GM19043 (cell line): ENCODE results near the gene GPR17.

Experiments used
- ATAC-seq: cut with Tn5 transposase; IDR thresholded peaks from one replicate; pipeline ENCODE4 v1.9.1; 2021; ENCODE audit warnings: low read depth; ENCODE audit not compliant: unreplicated experiment

GPR17 gene

DNA sequence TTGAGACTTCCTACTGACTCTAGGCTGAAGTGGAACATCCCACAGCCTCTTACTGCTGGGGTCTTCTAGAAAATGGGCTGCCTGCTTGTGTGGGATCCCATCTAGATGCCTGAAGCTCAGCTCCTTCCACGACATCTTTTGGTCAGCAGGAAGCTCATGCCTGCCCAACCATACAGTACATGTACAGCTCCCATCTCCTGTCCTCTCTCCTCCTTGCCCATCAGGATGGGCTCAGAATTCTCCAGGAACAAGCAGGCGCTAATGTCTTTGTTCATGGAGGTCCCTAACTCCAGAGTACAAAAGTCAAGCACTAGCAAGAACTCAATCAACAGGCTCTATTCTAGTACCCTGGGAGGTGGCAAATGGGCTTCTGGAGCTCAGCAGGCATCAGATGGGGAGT is 31.7 kb upstream of the GPR17 start:
- ATAC-seq = no peak

DNA sequence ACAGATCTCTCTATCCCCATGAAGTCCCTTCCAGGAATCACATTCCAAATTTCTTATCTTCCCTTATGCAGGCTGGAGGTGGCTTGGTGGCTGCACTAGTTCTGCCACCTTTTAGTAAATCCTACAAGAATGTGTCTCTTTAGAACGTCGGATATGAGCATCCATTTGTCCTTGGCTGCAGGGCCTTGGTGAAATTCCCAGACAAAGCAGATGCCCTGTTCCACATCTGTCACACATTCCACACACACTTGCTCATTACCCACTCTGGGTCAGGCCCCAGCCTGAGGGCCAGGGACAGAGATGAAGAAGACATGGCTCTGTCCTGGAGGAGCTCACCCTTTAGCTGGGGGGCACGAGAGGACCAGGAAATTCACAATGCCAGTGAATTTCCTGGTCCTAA is 31.2 kb upstream of the GPR17 start:
- no peak for ATAC-seq

DNA sequence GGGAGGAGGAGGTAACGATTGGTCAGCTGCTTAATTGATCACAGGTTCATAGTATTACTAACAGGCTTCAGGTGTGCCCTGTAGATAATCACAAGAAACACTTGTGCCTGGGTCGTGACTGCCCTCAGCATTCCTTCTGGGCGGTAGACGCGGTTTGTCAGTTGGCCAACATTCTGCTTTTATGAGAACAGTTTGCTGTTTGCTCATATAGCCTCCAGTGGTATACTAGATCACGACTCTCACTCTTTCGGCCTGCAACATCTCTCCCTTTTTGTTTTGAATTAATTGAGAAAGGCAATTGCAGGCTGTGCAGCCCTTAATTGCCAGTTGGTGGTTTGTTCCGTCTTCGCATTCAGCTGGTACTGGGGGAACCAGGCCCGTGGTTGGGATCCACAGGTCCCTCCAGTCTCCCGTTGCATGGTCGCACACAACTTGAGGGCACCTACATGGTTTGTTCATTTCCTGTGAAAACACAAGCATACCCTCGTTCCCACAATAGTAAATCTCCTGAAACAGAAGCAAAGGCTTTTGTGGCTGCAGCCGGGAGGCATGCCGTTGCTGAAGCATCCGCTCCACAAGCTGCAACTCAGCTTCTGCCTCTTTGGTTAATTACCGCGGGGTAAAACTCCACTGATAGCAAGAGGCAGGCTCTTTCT is 30.3 kb upstream of the GPR17 start:
- no peak for ATAC-seq

DNA sequence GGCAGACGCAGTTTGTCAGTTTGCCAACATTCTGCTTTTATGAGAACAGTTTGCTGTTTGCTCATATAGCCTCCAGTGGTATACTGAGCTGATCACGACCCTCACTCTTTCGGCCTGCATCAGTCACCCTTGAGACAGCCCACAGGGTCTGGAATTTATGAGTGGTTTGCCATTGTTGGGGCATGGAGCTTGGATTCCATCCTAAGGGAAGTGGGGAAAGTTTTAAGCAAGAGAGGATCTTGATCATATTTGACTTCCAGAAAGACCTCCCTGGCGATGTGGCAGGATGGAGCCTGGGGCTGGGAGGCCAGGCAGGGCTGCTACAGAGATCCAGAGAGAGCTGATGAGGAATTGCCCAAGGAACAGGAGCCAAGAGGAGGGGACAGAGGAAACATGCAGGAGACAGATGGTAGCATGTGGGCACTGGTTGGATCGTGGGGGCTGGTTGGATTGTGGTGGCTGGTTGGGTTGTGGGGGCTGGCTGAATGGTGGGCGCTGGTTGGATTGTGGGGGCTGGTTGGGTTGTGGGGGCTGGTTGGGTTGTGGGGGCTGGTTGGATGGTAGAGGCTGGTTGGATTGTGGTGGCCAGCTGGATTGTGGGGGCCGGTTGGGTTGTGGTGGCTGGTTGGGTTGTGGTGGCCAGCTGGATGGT is 27.3 kb upstream of the GPR17 start:
- no peak for ATAC-seq

DNA sequence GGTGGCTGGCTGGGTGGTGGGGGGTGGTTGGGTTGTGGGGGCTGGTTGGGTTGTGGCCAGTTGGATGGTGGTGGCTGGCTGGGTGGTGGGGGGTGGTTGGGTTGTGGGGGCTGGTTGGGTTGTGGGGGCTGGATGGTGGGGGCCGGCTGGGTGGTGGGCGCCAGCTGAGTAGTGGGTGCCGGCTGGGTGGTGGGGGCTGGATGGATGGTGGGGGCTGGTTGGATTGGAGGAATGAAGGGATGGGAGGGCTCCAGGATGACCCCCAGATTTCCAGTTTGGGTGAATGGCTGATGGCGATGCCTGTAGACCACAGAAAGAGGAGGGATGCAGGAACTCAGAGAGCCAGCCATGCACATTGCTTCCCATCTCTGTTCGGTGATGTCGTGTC is 26.8 kb upstream of the GPR17 start:
- ATAC-seq = no peak

DNA sequence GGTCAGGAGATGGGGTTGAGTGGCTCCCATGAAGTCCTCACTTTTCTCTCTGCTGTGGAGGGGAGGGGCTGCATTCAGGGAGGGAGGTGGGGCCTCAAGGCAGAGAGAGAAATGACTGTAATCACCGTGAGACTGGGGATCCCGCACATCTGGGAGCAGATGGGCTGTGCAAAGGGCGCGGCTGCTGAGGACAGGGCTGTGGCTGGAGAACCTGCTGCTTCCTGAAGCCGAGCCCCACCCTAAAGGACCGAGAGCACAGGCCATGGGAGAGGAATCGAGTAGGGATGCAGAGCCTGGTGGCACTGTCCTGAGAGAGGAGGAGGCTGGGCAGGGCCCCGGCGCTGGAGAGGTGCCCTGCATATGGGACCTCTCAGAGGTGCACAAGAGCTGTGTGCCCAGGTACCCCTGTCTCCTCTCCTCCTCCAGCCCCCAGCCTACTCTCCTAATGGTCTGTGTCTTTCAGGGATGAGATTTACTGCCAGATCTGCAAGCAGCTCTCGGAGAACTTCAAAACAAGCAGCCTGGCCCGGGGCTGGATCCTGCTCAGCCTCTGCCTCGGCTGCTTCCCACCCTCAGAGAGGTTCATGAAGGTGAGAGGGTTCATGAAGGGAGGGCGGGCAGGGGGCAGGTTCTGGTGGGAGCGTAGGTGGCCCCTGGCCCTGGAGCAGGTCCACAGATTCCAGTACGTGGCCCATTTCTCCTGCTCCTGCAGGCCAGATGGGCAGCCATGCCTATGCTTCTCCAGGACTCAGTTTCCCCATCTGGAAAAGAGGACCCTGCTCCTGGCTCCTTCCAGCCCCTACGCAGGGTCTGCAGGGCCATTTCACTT is 25.9 kb upstream of the GPR17 start:
- no peak for ATAC-seq

DNA sequence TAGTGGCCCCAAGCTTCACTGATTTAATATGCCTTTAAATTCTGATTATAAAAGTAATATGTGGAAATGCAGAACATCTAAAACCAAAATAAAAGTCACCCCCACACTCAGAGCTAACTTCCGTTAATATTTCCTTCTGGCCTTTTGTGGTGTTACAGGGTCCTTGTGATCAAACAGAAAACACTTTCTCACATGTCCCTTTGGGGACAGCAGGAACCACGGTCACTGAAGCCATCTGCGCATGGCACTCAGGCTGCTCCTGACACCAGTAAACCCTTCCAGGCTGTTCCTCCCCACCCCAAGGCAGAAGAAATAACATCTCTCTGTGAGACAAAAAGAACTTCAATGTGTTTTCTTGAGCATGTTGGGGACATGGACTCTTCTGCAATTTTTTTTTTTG is 25.1 kb upstream of the GPR17 start:
- no peak for ATAC-seq

DNA sequence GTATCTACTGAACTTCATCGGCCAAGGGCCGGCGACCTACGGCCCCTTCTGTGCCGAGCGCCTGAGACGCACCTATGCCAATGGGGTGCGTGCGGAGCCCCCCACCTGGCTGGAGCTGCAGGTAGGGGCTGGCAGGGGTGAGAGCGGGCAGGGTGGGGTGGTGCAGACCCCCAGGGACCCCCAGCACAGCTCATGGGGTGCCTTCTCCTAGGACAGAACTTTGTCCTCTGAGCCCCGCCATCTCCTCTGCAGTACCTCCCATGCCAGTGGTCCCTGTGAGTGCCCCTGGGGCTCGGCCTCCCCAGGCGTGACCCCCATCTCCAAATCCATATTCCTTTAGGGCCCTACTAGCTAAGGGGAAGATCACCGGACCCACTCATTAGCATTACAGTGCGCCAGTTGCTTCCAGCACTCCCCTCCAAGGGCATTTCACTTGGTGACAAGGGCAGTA is 23.9 kb upstream of the GPR17 start:
- ATAC-seq = no peak

DNA sequence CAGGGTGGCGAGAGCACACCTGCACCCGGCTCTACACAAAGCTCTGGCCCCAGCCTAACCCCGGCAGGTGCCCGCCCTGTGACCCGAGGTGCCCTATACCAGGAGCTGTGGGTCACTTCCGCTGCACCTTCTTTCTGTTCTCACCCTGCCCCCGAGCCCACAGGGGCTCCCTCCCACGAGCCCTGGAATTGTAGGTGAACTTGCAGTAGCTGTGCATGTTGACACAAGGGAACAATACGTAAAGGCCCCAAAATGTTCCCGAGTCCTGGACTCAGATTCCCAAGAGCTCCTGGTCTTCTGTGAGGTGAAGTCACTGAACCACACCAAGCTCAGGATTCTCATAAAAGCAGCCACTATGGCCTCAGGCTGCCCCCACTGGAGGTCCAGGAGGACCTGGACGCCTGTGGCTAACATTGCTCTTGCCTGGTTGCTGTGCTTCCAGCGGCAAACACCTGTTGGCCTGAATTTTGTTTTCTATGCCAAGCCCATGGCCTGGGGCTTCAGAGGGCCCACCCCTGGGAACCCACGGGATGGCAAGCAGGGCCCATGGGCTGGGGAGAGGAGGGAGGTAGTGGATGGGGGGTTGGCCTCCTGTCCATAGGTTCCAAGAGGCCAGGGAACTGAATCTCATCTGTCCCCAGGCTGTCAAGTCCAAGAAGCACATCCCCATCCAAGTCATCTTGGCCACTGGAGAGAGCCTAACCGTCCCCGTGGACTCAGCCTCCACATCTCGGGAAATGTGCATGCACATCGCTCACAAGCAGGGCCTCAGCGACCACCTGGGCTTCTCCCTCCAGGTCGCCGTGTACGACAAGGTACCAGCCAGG is 23.2 kb upstream of the GPR17 start:
- ATAC-seq = no peak

DNA sequence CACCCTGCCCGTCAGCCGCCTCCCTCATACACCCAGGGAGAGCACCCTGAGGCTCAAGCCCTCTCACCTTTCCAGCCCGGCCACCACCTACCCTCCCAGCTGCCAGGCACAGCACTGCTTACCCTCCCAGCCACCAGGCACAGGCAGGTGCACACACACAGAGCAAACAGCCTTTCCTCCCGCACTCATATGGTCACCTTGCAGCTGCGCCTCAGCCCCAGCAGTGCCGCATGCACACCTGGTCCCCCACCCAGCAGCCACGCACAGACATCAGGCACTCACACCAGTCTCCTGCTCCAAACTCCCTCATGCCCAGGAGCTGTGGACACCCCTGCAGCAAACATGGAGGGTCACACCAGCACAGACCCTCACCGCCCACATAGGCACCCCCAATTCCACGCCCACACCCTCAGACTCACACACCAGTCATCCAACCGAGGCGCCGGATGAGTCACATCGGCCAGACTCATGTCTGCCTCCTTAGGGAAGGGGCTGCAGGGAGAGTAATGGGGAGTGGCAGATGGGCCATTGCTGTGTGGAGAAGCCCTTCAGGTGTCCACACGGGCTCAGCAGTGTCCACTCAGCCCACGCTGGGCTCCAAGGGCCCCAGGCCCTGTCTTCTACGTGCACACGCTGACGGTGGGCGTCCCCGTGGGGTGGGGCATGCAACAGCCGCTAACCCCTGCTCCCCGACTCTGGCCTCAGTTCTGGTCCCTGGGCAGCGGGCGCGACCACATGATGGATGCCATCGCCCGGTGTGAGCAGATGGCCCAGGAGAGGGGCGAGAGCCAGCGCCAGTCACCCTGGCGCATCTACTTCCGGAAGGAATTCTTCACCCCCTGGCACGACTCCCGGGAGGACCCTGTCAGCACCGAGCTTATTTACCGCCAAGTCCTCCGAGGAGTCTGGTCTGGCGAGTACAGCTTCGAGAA is 22.3 kb upstream of the GPR17 start:
- no peak for ATAC-seq

DNA sequence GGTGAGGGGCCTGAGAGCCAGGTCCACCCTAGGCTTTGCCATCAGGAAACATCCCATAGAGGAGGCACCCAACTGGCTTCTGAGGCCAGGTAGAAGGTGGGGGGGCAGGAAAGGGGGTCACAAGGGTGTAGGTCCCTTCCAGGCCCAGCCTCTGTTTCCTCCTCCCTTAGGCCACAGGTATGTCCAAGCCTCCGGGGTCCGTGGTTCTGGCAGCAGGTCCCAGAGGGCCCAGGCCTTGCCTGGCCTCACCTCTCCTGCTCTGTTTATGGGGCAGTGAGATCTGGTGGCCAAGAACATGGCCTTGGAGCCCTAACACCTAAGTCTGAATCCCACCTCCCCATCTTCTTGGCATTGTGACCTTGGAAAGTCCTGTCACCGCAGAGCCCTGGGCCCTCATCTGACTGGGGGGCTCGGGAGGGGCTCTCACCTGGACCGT is 21.6 kb upstream of the GPR17 start:
- no peak for ATAC-seq

DNA sequence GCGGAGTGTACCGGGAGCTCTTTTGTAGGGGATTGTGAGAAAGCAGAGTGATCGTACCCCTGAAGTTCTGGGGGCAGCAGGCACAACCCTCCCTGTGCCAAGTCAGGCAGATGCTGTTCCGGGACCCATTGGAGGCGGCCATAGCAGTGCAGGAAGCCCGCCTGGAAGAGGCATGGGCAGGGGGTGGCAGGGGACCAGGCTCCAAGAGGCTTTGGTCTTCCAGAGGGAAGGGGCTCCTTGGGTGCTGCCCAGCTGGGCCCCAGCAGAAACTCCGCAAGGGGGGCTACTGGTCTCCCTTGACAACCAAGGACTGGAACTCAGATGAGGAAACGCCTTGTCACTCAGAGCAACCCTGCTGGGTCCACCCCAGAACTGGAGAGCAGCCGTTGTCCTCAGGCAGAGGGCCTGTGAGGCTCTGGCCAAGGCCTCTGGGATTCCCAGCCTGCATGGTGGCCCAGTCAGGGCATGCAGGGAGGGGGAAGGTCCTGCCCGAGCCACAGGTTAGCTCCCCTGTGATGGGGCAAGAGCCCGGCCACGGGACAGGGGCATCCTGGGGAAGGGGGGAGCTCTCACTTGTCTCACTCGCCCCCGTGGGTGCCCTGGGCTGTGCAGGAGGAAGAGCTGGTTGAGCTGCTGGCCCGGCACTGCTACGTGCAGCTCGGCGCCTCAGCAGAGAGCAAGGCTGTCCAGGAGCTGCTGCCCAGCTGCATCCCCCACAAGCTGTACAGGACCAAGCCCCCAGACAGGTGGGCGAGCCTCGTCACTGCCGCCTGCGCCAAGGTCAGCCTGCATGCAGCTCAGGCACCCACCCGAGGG is 21.0 kb upstream of the GPR17 start:
- ATAC-seq = no peak

DNA sequence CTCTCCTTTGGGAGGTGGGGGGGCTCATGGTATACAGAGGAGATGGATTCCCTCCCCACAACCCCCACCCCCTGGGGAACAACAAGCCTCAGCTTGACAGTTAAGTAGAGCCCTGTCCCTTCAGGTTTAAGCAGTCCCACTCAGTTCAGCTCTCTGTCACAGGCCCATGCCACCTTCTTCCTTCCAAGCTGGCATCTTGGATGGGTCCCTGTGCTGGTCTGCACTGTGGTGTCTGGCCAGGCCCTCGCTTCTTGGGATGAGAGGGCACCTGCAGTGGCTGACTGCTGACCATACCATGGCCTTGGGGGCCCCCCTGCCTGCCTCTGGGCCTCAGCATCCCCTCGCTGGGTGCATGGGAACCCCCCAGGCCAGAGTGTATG is 20.4 kb upstream of the GPR17 start:
- ATAC-seq = no peak

DNA sequence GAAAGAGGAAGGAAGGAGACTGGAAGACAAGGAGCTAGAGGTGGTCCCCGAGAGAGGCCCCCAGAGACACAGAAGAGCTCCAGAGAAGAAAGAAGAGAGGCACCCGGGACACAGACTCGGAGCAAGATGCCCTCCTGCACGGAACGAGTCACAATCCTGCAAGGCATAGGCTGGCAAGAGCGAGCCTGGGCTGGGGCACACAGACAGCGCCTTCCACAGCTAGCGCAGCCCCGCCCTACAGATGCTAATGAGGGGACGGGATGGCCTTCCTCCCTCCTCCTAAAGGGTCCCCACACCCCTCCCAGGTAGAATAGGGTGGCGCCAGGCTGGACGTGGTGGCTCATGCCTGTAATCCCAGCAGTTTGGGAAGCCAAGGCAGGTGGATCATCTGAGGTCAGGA is 19.8 kb upstream of the GPR17 start:
- ATAC-seq = no peak

DNA sequence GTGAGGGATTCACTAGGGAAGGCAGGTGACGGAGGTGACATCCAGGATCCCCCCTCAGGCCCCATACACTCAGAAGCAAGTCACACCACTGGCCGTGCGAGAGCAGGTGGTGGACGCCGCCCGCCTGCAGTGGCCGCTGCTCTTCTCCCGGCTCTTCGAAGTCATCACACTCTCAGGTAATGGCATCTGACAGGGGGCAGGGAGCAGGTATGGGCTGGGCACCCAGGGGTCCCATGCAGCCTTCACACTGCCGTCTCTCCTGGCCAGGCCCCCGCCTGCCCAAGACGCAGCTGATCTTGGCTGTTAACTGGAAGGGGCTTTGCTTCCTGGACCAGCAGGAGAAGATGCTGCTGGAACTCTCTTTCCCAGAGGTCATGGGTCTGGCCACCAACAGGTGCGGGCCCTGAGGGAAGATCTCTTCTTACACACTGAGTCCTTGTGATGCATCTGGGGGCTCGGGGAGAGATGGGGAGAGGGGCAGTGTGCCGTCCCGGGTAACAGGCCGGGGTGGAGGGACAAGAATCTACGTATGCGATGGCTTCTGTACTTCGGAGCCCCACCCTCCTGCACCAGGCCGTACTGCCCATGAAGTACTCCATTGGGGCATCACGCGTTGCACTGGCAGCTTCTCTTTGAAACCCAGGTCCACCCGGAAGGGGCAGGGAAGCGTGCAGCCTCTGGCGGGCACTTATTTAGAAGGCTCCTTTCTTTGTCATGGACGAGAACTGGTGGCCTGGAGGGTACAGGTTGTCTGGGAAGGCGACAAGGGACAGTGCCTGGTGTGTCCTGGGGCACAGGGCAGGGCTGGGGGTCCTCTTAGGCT is 18.8 kb upstream of the GPR17 start:
- ATAC-seq = no peak

DNA sequence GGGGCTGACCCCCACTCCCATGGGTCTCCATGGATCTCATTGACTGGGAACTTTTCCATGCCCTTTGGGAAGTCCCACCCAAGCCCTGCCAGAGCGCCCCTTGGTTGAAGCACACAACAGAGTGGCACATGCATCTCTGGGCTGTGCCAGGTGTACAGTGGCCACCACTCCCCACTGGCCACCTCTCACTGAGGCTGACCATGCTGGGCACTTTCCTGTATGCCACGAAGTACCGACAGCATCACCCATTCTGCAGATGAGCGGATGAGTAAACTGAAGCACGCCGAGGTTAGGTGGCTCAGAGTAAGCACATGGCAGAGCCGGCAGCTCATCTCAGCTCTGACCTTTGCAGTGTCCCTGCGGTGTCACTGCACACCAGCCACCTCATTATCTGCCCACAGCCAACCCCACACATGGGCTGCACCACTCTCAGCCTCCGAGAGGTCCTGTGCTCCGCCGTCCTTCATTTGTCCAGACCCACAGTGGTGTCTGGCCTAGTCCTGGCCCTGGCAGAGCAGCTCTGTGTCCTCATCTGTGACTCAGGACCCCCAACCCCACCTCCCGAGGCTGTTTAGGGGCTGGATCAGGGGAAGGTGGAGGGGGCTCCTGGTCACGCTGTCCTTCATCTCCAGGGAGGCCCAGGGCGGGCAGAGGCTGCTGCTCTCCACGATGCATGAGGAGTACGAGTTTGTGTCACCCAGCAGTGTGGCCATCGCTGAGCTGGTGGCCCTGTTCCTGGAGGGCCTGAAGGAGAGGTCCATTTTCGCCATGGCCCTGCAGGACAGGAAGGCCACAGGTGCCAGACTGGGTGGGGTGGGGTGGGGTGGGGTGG is 18.0 kb upstream of the GPR17 start:
- no peak for ATAC-seq
